Stomach (tissue), 9 donors: Measurements from ENCODE around the gene PCBP3. TPM values are rescaled to one million over a fixed set of nuclear protein-coding genes. Genes with fewer than 3 reads are reported as not detected.
"Not testable (repeated sequence)": the region's sequence is repeated elsewhere in the genome, so short reads cannot be mapped to it uniquely, and the experiment has no call there.

Source experiments
- DNase-seq, 2 donors: peaks; one replicate each; pipeline versions ENCODE4 v3.0.0 to v3.0.0-alpha.2; 2013 to 2019
- H3K27ac ChIP-seq, 5 donors: fragments of 200-600 bp in 4 of 5; sonication (generic) in 4 of 5; one replicate each; pipeline ENCODE4 v1.5.1; 2013 to 2019; ENCODE audit warnings: mild to moderate bottlenecking in 1 of 5, moderate library complexity in 1 of 5
- H3K27me3 ChIP-seq, 3 donors: fragments of 200-600 bp; sonication (generic); one replicate each; pipeline ENCODE4 v1.5.1; 2017 to 2019; ENCODE audit warnings: mixed run types in 1 of 3
- H3K36me3 ChIP-seq, 4 donors: fragments of 200-600 bp; sonication (generic); 1 replicate in 3 of 4; 2 replicates in 1 of 4; pipeline ENCODE4 v1.5.1; 2016 to 2019
- H3K4me1 ChIP-seq, 4 donors: fragments of 200-600 bp; sonication (generic); one replicate each; pipeline ENCODE4 v1.5.1; 2016 to 2019
- H3K4me3 ChIP-seq, 4 donors: fragments of 200-600 bp; sonication (generic) in 3 of 4; one replicate each; pipeline ENCODE4 v1.5.1; 2016 to 2019; ENCODE audit warnings: mild to moderate bottlenecking in 1 of 4
- H3K9me3 ChIP-seq, 4 donors: fragments of 200-600 bp; sonication (generic); one replicate each; pipeline ENCODE4 v1.5.1; 2016 to 2019
- EP300 ChIP-seq: sonication (generic); formaldehyde crosslinking; IDR thresholded peaks from one replicate; pipeline ENCODE4 v1.6.1; 2017; ENCODE audit warnings: antibody characterized with exemption
- POLR2A ChIP-seq, 4 donors: fragments of 450-650 bp; IDR thresholded peaks; one replicate each; pipeline ENCODE4 v1.6.1; 2016; ENCODE audit warnings: antibody characterized with exemption in 4 of 4, control low read depth in 2 of 4, mild to moderate bottlenecking in 1 of 4, moderate library complexity in 1 of 4
- POLR2AphosphoS5 ChIP-seq, 3 donors: sonication (generic); formaldehyde crosslinking; IDR thresholded peaks; one replicate each; pipeline ENCODE4 v1.6.1; 2016; ENCODE audit warnings: antibody characterized with exemption in 3 of 3
- WGBS, 5 donors: extraction: QIAGEN DNeasy Blood & Tissue Kit in 3 of 5; methylation state at CpG; one replicate each; pipeline versions ENCODE4 v1.1.5 to v1.1.7; 2013 to 2018; 5-methylcytosine and 5-hydroxymethylcytosine counted together
- intact Hi-C: fragments of 100-400 bp; cut with DNase I; formaldehyde crosslinking; loops from one replicate; pipeline ENCODE4 v1.15.1; 2023; ENCODE audit warnings: low total_unique reads
- polyA plus RNA-seq, 3 donors: library from polyadenylated mRNA; stranded (reverse); fragments of 200-250 nt; gene quantifications; one replicate each; pipeline ENCODE4 v1.2.3, GENCODE V29; 2013
- total RNA-seq, 5 donors: library from RNA; depleted of rRNA; stranded (reverse); fragments of >200 nt; gene quantifications; one replicate each; pipeline versions ENCODE4 v1.1.0 to v1.2.3, GENCODE V29; 2014 to 2016
- TF ChIP-seq, protein P1 (sequence below), 7 experiments: fragments of 450-650 bp in 4 of 7; fragments of 200-600 bp in 3 of 7; sonication (generic) in 3 of 7; IDR thresholded peaks; one replicate each; pipeline ENCODE4 v1.5.1; 2016 to 2019; ENCODE audit warnings: antibody characterized with exemption in 7 of 7, control low read depth in 2 of 7, mild to moderate bottlenecking in 1 of 7
- donor health status: healthy with polysubstance abuse.
- donor health status: Bipolar disorder and iron deficiency.
- donor health status: healthy.

PCBP3 gene
- total and polyA plus RNA-seq, 8 donors: 1.8 to 10.9 (median 3.3) TPM; not detected in 3

DNA sequence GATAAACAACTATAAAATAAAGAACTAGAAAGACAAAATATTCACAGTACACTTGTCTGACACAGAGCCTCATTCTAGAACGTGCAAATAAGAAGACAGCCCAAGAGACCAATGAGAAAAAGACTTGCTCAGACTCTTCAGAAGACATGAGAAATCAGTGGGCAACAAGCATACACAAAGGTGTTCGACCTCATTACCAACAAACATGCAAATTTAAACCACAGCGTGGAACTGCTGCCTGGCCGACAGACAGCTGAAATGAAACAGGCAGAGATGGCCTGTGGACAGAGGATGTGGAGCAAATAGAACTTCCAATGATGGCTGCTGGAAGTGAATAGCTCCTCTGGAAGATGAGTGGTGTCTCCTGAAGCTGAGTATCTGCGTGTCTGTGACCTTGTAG is 315.7 kb downstream of the PCBP3 start:
- Histone ChIP-seq H3K4me3 (no peak overlapping the region), H3K27ac (peak overlapping the region in 2 of 5 donors; percentile 44 to 59), H3K27me3 (peaks cover 0 to 7% (median 0%) of the 10 kb centered on the region in 3 donors), H3K4me1 (peaks cover 0 to 13% (median 6%) of the 10 kb centered on the region in 4 donors), H3K9me3 (peaks cover 0 to 13% (median under 1%) of the 10 kb centered on the region in 4 donors), H3K36me3 (no peaks in the 10 kb centered on the region)
- intact Hi-C loops: no loop called here
- no peak for DNase-seq
- TF ChIP-seq POLR2A (IDR thresholded peaks at IDR 0.05) (no peak), POLR2AphosphoS5 (IDR thresholded peaks at IDR 0.05) (no peak), EP300 (no peak)
- TF ChIP-seq, protein P1, sequence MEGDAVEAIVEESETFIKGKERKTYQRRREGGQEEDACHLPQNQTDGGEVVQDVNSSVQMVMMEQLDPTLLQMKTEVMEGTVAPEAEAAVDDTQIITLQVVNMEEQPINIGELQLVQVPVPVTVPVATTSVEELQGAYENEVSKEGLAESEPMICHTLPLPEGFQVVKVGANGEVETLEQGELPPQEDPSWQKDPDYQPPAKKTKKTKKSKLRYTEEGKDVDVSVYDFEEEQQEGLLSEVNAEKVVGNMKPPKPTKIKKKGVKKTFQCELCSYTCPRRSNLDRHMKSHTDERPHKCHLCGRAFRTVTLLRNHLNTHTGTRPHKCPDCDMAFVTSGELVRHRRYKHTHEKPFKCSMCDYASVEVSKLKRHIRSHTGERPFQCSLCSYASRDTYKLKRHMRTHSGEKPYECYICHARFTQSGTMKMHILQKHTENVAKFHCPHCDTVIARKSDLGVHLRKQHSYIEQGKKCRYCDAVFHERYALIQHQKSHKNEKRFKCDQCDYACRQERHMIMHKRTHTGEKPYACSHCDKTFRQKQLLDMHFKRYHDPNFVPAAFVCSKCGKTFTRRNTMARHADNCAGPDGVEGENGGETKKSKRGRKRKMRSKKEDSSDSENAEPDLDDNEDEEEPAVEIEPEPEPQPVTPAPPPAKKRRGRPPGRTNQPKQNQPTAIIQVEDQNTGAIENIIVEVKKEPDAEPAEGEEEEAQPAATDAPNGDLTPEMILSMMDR (IDR thresholded peaks at IDR 0.05): no peak
- 48 to 74% (median 57%) methylated on average over 5 of the region's 5 CpGs for WGBS, 5 donors

DNA sequence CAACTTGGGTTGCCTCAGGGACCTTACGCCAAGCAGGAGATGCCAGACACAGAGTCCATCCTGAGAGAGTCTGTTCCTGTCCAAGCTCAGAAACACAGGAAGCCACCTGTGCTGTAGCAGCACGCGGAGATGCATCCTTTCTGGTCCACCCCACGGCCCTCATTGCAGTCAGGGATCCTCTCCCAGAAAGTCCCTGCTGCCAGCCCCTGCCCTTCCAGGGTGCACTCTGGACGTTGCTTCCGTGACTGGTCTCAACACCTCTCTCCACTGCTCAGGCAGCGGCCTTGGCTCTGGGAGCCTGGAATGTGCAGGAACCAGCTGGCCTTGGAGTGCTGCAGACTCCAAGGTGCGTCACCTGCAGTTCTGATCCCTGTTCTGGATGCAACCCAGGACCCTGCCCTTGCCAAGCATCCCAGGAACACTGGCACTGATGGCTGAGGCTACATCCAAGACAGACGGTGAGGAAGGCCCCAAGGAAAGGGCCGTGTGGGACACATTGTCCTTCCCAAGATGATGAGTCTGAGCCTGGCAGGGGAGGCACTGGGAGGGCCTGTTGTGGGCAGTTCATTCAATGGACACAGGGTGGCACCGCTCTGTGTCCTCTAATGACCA is 316.4 kb downstream of the PCBP3 start:
- no peak for DNase-seq
- 74 to 86% (median 85%) methylated on average over 6 to 11 of the region's 11 CpGs for WGBS, 5 donors
- H3K4me1 ChIP-seq: peaks cover 0 to 7% (median 3%) of the 10 kb centered on the region in 4 donors
- intact Hi-C loops: no loop called here
- H3K27me3 ChIP-seq: peaks cover 0 to 7% (median 2%) of the 10 kb centered on the region in 3 donors
- H3K9me3 ChIP-seq: peaks cover 0 to 20% (median 4%) of the 10 kb centered on the region in 4 donors
- TF ChIP-seq, protein P1 (IDR thresholded peaks at IDR 0.05): no peak
- TF ChIP-seq POLR2AphosphoS5 (IDR thresholded peaks at IDR 0.05): no peak
- no peak for TF ChIP-seq POLR2A (IDR thresholded peaks at IDR 0.05)
- no peak for TF ChIP-seq EP300
- no peak overlapping the region for H3K27ac ChIP-seq
- no peak overlapping the region for H3K4me3 ChIP-seq
- no peaks in the 10 kb centered on the region for H3K36me3 ChIP-seq

DNA sequence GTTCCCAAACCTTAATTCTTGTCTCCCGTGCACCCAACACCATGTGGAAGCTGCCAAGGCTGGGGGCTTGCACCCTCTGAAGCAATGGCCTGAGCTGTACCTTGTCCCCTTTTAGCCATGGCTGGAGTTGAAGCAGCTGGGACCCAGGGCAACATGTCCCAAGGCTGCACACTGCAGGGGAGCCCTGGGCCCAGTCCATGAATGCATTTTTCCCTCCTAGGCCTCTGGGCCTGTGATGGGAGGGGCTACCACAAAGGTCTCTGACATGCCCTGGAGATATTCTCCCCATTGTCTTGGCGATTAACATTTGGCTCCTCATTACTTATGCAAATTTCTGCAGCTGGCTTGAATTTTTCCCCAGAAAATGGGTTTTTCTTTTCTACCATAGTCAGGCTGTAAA is 317.9 kb downstream of the PCBP3 start:
- peaks cover 0 to 23% (median 5%) of the 10 kb centered on the region in 4 donors for H3K9me3 ChIP-seq
- H3K4me1 ChIP-seq, H3K36me3 ChIP-seq, H3K27me3 ChIP-seq, DNase-seq, H3K4me3 ChIP-seq, H3K27ac ChIP-seq, intact Hi-C loops: not testable (repeated sequence)
- WGBS, 5 donors: 51 to 82% (median 73%) methylated on average over 2 of the region's 2 CpGs

DNA sequence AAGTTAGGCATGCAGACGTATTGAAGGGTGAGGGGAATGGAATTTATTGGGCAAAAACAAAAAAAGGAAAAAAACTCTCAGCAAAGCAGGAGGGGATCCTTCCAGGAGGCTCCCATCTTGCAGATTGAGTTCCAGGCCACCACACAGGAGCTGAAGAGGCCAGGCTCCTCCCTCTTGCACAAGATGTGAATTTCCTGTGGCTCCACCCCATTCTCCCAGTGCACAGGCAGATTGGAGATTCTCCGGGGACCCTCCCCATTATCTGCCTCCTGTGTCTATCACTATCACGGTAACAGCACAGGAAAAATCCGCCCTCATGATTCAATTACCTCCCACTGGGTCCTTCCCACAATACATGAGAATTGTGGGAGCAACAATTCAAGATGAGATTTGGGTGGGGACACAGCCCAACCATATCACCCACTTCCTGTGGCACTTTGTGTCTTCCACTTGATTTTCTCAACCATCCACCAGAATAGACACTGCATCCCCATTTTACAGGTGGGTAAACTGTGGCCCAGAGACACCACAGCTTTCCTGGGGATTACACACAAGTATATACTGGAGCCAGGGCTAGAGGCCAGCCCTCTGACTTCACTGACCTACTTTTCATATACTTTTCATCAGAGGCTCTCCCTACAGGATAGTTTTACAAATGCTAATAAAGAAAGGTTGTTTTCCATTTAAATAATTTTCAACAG is 319.2 kb downstream of the PCBP3 start:
- WGBS, 5 donors: 69 to 84% (median 81%) methylated on average over 4 of the region's 4 CpGs
- no peaks in the 10 kb centered on the region for H3K36me3 ChIP-seq
- H3K4me1 ChIP-seq: peaks cover 0 to 4% (median 1%) of the 10 kb centered on the region in 4 donors
- peaks cover 0 to 4% (median 2%) of the 10 kb centered on the region in 3 donors for H3K27me3 ChIP-seq
- peaks cover 0 to 23% (median 5%) of the 10 kb centered on the region in 4 donors for H3K9me3 ChIP-seq
- no peak overlapping the region for H3K27ac ChIP-seq
- intact Hi-C loops: no loop called here
- H3K4me3 ChIP-seq: no peak overlapping the region
- DNase-seq: no peak
- TF ChIP-seq EP300: no peak
- no peak for TF ChIP-seq POLR2A (IDR thresholded peaks at IDR 0.05)
- TF ChIP-seq POLR2AphosphoS5 (IDR thresholded peaks at IDR 0.05): no peak
- TF ChIP-seq, protein P1 (IDR thresholded peaks at IDR 0.05): no peak

DNA sequence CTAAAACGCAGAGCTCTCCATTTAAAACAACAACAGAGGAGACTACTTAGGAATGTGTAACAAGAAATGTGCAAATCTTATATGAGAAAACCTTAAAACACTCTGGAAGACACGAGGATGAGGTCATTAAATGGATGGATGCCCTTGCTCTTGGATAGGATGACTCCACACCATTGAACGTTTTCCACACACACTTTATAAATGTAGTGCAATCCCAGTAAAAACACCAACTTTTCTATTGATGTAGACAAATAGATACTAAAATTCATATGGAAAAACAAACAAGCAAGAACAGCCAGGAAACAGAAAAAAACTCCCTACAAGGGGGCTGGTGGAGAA is 319.7 kb downstream of the PCBP3 start:
- Histone ChIP-seq H3K4me1 (no peaks in the 10 kb centered on the region), H3K36me3 (no peaks in the 10 kb centered on the region), H3K9me3 (peaks cover 0 to 23% (median 5%) of the 10 kb centered on the region in 4 donors), H3K27me3 (peaks cover 0 to 4% (median 0%) of the 10 kb centered on the region in 3 donors), H3K4me3 (no peak overlapping the region), H3K27ac (no peak overlapping the region)
- TF ChIP-seq EP300 (no peak), POLR2AphosphoS5 (IDR thresholded peaks at IDR 0.05) (no peak), POLR2A (IDR thresholded peaks at IDR 0.05) (no peak)
- TF ChIP-seq, protein P1 (IDR thresholded peaks at IDR 0.05): no peak
- 54 to 63% (median 58%) methylated on average over 3 of the region's 3 CpGs for WGBS, 5 donors
- intact Hi-C loops: no loop called here
- DNase-seq: peak in 1 of 2 donors; percentile 78
